Cardiac muscle cell (in vitro differentiated cells and primary cell): ENCODE measurements around the gene STAB1. TPM values are rescaled to one million over a fixed set of nuclear protein-coding genes. Genes with fewer than 3 reads are reported as not detected.

Source experiments
- DNase-seq, 2 donors: peaks; one replicate each; pipeline versions ENCODE4 v3.0.0 to v3.0.0-alpha.2; 2010 to 2017; ENCODE audit warnings: low read depth in 1 of 2, low spot score in 1 of 2
- H3K27ac ChIP-seq: fragments of 200-600 bp; sonication (generic); 2 replicates; pipeline ENCODE4 v1.5.1; 2016
- H3K27me3 ChIP-seq: fragments of 200-600 bp; sonication (generic); 2 replicates; pipeline ENCODE4 v1.6.0; 2016; ENCODE audit warnings: control low read depth
- H3K36me3 ChIP-seq: fragments of 200-600 bp; sonication (generic); 2 replicates; pipeline ENCODE4 v1.5.1; 2016; ENCODE audit warnings: control low read depth
- H3K4me1 ChIP-seq: fragments of 200-600 bp; sonication (generic); 2 replicates; pipeline ENCODE4 v1.8.1; 2017; ENCODE audit warnings: low read depth, mild to moderate bottlenecking, mixed run types
- H3K4me3 ChIP-seq: fragments of 200-600 bp; sonication (generic); 2 replicates; pipeline ENCODE4 v1.5.1; 2016; ENCODE audit warnings: mild to moderate bottlenecking
- H3K9me3 ChIP-seq: fragments of 200-600 bp; sonication (generic); 2 replicates; pipeline ENCODE4 v1.5.1; 2017; ENCODE audit warnings: low read depth, mild to moderate bottlenecking, control low read depth
- polyA plus RNA-seq: library from polyadenylated mRNA; unstranded; fragments of >200 nt; fragmentation: Nextera tagmentation; extraction: Ambion mirVana; gene quantifications from 2 replicates; pipeline ENCODE4 v1.2.1, GENCODE V29; 2016
- total RNA-seq: library from RNA; depleted of rRNA; stranded (reverse); fragments of >200 nt; gene quantifications from 2 replicates; pipeline ENCODE4 v1.2.3, GENCODE V29; 2016
- TF ChIP-seq, protein P1 (sequence below): IDR thresholded peaks from 2 replicates; pipeline ENCODE4 v1.5.1; 2012; ENCODE audit warnings: low read depth, mild to moderate bottlenecking, low read length

Gene STAB1
- total and polyA plus RNA-seq, 2 experiments from 2014 or later: 2.2 TPM; not detected in 1

DNA sequence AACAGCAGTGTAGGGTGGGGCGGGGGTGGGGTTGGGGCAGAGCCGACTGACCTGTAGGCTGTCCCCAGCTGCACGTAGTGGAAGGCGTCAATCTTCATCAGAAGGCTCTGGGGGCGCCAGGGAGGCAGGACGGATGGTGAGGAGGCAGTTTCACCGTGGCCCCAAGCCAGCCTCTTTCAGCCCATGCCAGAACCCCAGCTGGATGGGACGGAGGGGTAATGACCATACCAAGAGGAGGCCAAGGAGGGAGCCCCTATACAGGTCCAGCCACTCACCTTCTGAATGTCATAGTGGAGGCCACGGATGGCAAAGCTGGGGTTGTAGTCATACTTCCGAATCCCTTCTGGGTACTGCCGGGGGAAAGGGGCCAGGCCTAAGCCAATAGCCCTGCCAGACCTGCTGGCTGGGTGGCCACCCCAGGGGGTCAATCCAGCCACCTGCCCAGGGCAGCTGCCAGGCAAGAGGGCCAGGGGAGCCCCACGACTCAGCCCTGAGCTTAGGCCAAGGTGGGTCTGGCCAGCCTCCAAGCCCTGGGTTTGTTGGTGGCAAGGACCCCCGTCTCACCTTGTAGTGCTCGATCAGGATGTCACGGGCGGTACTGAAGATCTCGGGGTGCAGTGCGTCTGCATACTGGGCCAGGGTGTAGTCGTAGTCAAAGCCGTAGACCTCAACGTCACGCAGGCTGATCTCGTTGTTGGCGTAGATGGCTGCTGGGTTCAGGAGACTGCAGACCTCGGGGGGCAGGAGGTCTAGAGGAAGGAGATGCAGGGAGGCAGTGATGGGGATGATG is 33.6 kb downstream of the STAB1 start:
- no peaks in the 10 kb centered on the region for H3K27me3 ChIP-seq
- peaks cover 7% of the 10 kb centered on the region for H3K4me1 ChIP-seq
- no peak overlapping the region for H3K4me3 ChIP-seq
- no peaks in the 10 kb centered on the region for H3K9me3 ChIP-seq
- TF ChIP-seq, protein P1, sequence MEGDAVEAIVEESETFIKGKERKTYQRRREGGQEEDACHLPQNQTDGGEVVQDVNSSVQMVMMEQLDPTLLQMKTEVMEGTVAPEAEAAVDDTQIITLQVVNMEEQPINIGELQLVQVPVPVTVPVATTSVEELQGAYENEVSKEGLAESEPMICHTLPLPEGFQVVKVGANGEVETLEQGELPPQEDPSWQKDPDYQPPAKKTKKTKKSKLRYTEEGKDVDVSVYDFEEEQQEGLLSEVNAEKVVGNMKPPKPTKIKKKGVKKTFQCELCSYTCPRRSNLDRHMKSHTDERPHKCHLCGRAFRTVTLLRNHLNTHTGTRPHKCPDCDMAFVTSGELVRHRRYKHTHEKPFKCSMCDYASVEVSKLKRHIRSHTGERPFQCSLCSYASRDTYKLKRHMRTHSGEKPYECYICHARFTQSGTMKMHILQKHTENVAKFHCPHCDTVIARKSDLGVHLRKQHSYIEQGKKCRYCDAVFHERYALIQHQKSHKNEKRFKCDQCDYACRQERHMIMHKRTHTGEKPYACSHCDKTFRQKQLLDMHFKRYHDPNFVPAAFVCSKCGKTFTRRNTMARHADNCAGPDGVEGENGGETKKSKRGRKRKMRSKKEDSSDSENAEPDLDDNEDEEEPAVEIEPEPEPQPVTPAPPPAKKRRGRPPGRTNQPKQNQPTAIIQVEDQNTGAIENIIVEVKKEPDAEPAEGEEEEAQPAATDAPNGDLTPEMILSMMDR: no peak
- no peak for DNase-seq
- peaks cover 20% of the 10 kb centered on the region for H3K36me3 ChIP-seq
- H3K27ac ChIP-seq: no peak overlapping the region

DNA sequence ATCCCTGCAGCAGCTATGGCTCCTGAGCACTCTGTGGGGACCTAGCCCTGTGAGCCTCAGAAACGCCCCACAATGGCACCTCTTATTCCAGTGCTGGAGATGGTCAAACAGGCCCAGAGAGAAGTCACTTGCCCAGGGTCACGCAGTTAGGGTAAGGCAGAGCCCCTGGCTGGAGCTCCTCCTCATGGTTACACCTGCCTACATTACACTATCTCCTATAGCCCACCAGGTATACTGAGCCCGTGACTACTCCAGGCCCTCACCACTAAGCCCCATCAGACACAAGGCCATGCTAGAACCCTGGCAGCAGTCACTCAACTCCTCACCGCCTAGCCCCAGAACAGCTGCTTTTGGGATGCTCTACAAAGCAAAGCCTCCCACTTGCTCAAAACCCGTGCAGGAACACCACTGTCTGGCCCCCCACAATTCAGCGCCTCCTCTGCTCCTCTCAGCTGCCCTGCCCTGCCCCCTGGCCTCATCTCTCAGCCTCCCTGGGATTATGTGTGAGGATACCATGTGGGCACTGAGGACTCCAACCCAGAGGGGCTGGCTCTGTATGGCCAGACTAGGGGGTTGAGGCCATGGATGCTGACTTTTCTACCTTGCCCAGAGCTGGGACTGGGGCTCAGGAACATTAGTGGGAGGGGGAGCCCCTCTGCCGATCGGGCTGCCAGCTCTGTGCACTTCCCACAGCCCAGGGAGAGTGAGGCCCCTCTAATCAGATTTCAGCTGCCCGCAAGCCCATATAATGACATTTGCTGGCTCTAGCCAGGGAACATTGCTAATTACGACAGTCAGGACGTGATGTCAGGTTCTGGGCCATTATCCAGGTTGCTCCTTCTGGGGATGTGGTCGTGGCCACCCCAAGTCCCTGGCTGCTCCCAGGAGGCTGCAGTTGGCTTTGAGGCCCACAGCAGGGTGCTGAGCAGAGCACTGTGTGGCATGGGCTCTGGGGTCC is 34.5 kb downstream of the STAB1 start:
- DNase-seq: peak in 1 of 2 donors; percentile 86

DNA sequence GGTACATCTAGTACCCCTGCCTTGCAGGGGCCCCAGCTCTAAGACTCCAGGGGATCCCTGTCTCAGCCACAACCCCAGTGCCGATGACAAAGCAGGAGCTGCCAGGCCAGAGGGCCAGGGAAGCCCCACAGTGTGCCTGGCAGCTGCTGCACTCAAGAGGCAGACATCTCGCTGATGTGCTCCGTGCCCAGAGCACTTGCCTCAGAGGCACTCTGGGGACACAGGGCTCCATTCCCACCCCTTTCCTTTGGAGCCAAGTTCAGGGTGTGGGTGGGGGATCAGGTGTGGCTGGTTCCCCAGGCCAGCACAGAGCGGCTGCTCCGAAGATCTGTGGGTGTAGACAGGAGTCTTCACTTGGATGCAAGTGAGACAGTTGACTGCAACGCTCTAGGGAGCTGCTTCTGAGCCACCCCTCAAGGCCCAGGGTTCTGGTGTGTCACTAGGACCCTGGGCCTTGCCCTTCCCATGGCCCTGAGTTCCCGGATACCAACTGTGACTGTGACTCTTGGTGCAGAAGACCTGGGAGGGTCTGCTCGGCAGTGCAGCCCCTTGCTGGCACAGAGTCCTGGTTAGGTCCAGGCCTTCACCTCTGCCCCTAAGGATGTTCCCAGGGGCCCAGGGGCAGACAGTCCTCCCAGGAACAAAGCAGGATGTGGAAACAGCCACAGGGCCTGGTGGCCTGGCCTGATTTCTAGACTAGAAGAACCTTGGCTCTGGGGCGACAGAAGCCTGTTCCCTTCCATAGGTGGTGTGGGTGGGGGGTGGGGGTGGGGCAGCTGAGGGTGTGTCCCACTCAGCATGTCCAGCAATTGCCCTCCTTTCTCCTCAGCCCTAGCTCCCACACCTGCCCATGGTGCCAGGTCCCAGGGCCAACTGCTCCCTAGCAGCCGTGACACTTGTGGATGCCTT is 36.0 kb downstream of the STAB1 start:
- TF ChIP-seq, protein P1: no peak
- Histone ChIP-seq H3K27me3 (no peaks in the 10 kb centered on the region), H3K36me3 (peaks cover 15% of the 10 kb centered on the region), H3K27ac (no peak overlapping the region), H3K4me1 (peaks cover 12% of the 10 kb centered on the region), H3K9me3 (no peaks in the 10 kb centered on the region), H3K4me3 (no peak overlapping the region)
- no peak for DNase-seq

More for the DNA sequence above, 34.5 kb downstream of the STAB1 start:
- Histone ChIP-seq H3K4me1 (peaks cover 9% of the 10 kb centered on the region), H3K9me3 (no peaks in the 10 kb centered on the region), H3K4me3 (no peak overlapping the region), H3K36me3 (peaks cover 15% of the 10 kb centered on the region), H3K27me3 (no peaks in the 10 kb centered on the region), H3K27ac (no peak overlapping the region)
- TF ChIP-seq, protein P1: no peak

DNA sequence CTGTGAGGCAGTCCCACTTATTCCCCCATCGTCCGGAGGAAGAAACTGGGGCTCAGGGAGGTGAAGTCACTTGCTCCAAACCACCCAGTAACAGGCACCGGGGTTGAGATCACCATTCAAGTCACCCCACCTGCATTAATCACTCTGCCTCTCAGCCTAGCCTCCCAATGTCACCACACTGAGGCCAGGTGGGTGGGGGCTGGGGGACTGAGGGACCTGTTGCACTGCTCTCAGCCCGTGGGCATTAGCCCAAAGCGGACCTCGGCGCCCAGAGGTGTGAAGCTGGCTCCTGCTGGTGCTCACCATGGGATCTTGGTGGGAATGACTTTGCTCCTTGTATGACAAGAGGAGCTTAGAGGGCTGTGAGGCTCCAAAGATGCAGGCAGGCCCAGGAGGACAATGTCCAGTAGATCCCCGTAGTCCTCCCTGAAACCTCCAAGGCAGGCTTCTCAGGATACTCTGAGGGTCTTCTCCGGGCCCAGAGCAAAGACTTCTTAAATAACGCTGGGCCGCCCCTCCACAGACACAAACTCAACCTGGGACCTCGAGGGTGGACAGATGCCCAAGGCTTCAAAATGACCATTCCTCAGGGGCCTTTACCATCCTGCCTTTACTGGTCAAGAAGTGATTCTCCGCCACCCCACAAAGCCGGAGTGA is 36.9 kb downstream of the STAB1 start:
- H3K9me3 ChIP-seq: no peaks in the 10 kb centered on the region
- TF ChIP-seq, protein P1: no peak
- peak overlapping the region; percentile 84 for H3K4me3 ChIP-seq
- no peak for DNase-seq
- peaks cover 15% of the 10 kb centered on the region for H3K36me3 ChIP-seq
- no peaks in the 10 kb centered on the region for H3K27me3 ChIP-seq
- no peak overlapping the region for H3K27ac ChIP-seq
- H3K4me1 ChIP-seq: peaks cover 12% of the 10 kb centered on the region
